Thyroid gland (tissue), 4 donors: ENCODE data around the gene RARRES1.

Experiments
- CTCF ChIP-seq, 6 experiments: fragments of 200-600 bp in 3 of 6; fragments of 450-650 bp in 3 of 6; sonication (generic) in 3 of 6; IDR thresholded peaks; one replicate each; pipeline ENCODE4 v1.5.1; 2016 to 2019; ENCODE audit warnings: antibody characterized with exemption in 6 of 6, mild to moderate bottlenecking in 2 of 6, inconsistent platforms in 1 of 6, moderate library complexity in 1 of 6
- POLR2A ChIP-seq, 2 donors: fragments of 450-650 bp; IDR thresholded peaks; one replicate each; pipeline ENCODE4 v1.6.1; 2017; ENCODE audit warnings: antibody characterized with exemption in 2 of 2, mild to moderate bottlenecking in 2 of 2, moderate library complexity in 1 of 2

GRCh38 chr3:158770741-158771350 is 38.6 kb upstream of the RARRES1 start:
- TF ChIP-seq CTCF (IDR thresholded peaks at IDR 0.05): no peak
- TF ChIP-seq POLR2A (IDR thresholded peaks at IDR 0.05): no peak
